NCI-H82 treated with DMSO at 0.1 percent for 48 hours (cell line): ENCODE measurements around the gene DNAH10.

ENCODE experiments used
- DNase-seq: peaks from one replicate; lab custom pipeline; 2025; ENCODE audit not compliant: unreplicated experiment; lab: John Stamatoyannopoulos, UW

The DNAH10 gene

DNA sequence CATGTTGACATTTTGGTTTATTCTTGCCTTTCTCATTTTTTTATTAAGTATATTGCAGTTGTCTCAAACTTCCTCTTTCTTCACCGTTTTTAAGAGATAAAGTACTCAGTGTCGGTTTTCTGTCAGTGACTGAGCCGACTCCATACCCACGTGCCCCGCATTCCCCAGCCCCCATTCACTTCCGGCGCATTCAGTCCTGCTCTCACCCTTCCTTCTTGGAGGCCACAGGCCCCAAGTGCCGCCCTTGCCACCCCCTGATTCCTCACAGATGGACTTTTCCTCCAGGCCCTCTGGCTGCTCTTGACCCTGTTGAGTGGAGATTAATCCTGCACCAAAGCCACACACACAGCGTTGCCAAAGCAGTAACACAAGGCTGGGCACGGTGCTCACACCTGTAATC lies 19.1 kb upstream of the DNAH10 start:
- DNase-seq: no peak

- DNase-seq: no peak
These were observed 17.3 kb upstream of the DNAH10 start for GRCh38 chr12:123744836-123745235.

DNA sequence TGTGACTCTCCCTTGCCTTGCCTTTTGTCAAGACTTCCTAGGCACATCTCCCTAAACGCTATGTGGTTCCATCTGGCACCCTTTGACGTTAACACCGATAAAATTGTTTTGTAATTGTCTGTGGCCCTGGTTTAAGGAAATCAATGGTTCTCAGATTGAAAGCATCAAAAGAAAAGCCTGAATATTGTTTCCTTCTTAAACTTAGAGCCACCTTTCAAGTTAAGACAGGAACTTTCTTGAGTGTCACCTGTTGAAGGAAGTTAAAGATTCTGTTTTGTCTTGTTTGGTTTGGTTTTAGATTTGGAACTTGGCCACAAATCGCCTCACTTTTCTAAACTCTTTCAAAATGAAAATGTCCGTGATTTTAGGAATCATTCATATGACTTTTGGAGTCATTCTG lies 14.8 kb upstream of the DNAH10 start:
- DNase-seq: no peak

DNA sequence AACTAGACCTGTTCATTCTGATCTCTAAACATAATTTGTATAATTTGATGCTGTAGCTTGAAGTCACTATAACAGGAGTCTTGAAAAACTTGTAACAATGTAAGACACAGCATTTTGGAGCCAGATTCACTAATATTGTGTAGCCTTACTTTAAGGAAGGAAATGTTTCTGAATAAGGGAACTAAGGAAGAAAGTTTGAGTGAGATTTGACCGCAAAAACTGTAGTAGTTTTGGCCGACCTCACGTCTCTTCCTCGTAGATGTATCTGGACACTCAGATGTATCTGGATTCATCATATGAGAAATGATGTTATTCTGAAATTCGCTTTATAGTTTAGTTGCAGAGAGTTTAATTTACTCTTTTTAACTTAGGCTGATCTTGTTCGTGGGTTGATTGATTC lies 13.9 kb upstream of the DNAH10 start:
- DNase-seq: no peak

DNA sequence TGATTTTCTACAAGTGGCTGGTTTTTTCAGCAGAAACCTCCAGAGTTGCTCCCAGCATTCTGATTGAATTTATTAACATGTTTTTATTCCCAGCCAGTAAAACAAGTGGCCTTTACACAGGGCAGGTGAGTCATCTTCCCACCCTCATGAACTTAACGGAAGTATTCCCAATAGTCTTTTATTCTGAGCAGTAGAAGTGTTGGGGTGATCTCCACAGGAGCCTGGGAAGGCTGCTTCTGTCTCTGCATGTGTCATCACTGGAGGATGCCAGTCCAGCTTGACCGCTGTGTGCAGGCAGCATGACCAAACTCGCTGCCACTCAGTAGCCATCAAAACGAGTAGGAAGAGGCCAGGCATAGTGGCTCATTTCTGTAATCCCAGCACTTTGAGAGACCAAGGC lies 13.4 kb upstream of the DNAH10 start:
- no peak for DNase-seq

DNA sequence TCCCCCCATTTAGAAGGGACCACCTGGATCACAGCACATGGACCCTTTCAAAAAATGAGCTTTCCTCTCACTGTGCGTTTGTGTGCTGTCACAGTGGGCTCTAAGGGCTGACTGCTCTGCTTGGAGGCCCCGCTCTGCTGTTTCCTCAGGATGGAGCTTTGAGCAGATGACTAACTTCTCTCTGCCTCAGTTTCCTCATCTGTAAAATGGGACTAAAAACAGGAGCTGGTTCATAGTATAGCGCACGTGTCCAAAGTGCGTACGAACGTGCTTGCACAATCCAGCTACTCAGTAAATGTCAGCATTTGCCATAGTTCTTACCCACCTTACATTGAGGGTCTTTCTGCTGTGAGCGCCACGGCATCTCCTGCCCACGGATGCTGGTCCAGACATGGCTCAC lies 12.7 kb upstream of the DNAH10 start:
- no peak for DNase-seq

DNA sequence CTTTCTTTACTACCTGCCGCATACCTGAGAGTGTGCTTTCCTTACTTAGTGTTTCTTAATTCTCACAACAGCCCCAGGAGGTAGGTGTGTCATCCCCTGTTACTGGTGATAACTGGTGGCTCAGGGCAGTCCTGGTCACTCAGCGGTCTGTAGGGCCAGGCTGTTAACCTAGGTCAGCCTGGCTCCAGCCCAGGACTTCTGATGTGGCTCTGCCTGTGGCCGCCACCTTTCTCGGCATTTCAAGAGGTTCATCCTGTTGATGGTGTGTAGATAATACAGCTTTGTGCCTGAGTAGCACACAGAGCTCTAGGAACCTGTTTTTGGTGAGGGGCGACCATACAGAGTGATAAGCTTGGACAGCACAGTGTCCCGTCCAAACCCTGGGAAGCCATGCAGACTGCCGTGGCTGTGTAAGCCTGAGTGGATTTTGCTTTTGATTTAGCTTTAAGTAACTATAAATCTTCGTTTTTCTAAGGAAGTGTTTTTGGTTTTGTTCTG lies 11.9 kb upstream of the DNAH10 start:
- no peak for DNase-seq

DNA sequence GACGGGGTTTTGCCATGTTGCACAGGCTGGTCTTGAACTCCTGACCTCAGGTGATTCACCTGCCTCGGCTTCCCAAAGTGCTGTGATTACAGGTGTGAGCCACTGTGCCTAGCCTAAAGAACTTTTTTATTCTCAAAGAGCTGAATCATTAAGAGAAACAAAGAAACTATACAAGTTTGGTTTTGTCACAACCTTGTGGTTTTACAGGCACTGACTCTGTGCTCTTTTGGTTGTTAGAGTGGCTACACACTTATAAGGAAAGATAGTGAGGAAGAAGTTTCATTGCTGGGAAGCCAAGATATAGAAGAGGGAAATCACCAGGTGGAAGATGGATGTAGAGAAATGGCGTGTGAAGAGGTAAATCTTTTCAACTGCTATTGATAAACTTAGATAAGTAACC lies 10.1 kb upstream of the DNAH10 start:
- no peak for DNase-seq

- DNase-seq: no peak
These were observed 7.9 kb upstream of the DNAH10 start for GRCh38 chr12:123754041-123754772.

DNA sequence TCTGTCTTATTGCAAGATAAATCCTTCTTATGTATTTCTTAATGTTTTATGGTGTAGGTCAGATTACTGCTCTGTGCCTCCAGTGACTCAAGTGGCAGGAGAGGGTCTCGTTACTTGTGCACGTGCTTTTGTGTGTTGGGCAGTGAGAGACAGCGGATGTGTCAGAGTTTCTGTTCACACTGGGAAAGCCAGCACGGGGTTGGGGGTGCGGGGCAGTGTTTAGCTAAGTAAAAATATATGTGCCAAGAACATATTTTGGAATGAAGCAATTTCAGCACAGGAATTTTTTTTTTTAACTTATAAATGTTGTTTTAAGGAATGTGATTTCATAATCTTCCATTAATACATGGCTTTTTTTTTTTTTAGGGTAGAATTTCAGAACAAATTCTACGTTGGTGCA lies 4.5 kb upstream of the DNAH10 start:
- no peak for DNase-seq

- DNase-seq: no peak
These were observed 1.7 kb upstream of the DNAH10 start for GRCh38 chr12:123760267-123760938.

GRCh38 chr12:123762715-123763052 lies 583 bp downstream of the DNAH10 start:
- no peak for DNase-seq

DNA sequence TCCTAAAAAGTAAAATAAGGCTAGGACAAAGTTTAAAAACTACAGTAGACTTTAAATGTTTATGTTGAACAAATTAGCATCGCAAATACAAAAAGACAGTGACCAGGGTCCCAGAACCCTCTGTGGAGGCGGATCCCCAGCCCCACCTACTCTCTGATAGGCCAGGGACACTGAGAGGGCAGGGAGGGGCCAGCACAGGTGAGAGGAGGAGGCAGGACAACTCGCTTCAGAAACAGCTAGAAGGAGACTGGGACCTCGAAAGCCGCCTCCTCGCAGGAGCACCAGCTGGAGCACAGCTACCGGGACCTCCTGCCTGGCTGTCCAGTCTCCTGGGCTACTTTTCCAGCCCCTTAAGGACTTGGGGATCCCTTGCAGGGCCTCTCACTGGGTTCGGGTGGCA lies 992 bp downstream of the DNAH10 start:
- no peak for DNase-seq

- DNase-seq: no peak
These were observed 2.0 kb downstream of the DNAH10 start for GRCh38 chr12:123764109-123764508.

DNA sequence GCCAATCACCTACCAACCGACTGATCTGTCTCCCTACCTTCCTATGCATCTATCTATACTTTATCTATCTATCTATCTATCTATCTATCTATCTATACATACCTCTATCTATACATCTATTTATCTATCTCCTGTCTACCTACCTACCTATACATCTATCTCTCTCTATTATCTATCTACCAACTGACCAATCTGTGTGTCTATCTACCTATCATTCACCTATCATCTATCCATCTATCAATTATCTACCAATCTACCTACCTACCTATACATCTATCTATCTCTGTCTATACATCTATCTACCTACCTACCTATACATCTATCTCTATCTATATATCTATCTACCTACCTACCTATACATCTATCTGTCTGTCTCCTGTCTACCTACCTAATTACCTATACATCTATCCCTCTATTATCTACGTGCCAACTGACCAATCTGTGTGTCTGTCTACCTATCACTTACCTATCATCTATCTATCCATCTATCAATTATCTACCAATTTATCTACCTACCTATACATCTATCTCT lies 3.5 kb downstream of the DNAH10 start:
- DNase-seq: no peak

DNA sequence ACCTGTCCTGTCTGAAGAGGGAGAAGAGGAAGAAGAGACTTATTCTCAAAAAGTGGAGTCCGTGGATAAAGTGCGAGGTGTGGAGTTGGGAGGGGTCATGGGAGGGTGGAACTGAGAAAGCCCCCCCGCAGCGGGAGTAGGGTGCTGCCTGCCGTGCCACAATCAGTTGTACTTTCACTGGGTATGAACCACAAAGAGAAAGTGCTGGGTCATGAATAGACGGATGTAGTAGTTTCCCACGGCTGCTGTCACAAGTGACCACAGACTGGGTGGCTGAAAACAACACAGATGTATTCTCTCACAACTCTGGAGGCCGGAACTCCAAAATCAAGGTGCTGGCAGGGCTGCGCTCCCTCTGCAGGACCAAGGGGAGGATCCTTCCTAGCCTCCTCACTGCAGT lies 5.5 kb downstream of the DNAH10 start:
- DNase-seq: no peak

- DNase-seq: no peak
These were observed 9.2 kb downstream of the DNAH10 start for GRCh38 chr12:123771261-123771660.

DNA sequence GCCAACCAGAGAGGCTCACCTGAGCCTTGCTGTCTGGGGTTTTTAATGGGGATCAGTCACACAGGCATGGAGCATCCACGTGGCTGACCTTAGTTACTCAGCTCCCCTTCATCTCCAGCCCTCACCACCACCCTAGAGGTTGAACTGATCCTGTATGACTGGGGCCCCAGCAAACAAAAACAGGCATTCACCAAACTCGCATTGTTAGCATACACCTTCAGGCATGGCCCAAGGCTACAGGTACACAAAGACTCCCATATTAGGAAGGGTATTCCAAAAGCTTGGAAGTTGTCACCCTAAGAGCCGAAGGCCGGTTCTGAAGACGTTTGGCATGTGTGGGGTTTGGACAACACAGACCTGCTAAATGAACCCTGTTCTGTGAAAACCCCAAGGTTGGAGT lies 10.0 kb downstream of the DNAH10 start:
- DNase-seq: no peak

- DNase-seq: no peak
These were observed 11.3 kb downstream of the DNAH10 start for GRCh38 chr12:123773375-123773774.

GRCh38 chr12:123779551-123779950 lies 17.4 kb downstream of the DNAH10 start:
- no peak for DNase-seq

GRCh38 chr12:123782997-123783792 lies 21.1 kb downstream of the DNAH10 start:
- no peak for DNase-seq

DNA sequence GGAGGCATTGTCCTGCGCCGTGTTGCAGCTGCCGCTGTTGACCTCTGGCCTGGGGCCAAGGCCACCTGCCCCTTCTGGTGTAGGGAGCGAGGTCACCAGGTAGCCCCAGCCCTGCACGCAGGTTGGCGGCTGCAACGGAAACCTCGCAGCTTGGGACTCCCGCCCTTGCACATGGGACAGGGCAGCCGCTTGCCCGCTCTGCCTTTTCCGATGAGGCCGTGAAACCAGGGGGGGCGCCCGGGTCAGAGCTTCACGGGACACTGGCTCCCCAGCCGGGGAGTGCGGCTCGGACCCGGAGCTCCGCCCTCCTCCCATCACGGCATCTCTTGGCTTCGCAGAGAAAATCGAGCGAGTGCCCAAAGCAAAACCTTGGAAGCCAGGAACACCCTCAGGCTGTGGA lies 25.4 kb downstream of the DNAH10 start:
- no peak for DNase-seq
